ENCODE data around the gene FOXC1. TPM values are rescaled to one million over a fixed set of nuclear protein-coding genes. Genes with fewer than 3 reads are reported as not detected.

Gene FOXC1
- total and polyA plus RNA-seq, 8 donors: 0.25 to 8.3 (median 2.8) TPM

DNA sequence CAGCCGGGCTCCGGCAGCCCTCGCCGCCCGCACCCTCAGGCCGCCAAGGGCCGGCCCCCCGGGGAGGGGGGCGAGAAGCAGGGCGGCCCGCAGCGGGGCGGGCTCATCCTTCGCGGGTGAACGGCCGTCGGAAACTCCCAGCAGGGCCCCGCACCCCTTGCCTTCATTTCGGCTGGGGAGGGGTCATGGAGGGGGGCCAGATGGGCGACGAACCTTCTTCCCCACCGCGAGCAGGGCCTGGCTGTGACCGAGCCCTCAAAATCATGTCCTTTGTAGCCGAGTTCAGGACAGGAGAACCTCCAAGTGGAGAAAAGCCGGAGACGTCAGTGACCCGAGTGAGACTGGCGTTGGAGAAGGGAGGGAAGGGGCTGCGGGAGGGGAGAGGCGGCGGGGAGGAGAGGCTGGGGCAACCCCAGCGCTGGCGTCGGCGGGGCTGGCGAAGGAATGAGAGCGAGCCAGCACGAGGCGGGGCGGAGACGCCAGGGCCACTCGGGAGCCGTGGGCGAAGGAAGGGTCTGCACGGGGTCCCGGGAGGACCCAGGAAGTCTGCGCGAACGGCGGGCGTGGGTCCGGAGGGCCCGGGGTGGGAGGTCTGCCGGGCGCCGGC is 571 bp upstream of the FOXC1 start:
- Histone ChIP-seq H3K36me3 (no peaks in the 10 kb centered on the region), H3K9me3 (peaks cover 0 to 4% (median 0%) of the 10 kb centered on the region in 4 donors), H3K4me1 (peaks cover 48 to 84% (median 74%) of the 10 kb centered on the region in 4 donors), H3K4me3 (peak overlapping the region; percentile 52 to 68 (median 64)), H3K27me3 (peaks cover 56 to 97% (median 90%) of the 10 kb centered on the region in 3 donors), H3K27ac (peak overlapping the region in 4 of 5 donors; percentile 41 to 68 (median 50))
- peak in 1 of 2 donors; percentile 65 for DNase-seq
- WGBS, 5 donors: 1 to 4% (median 2%) methylated on average over 38 to 58 of the region's 58 CpGs
- TF ChIP-seq, protein P1, sequence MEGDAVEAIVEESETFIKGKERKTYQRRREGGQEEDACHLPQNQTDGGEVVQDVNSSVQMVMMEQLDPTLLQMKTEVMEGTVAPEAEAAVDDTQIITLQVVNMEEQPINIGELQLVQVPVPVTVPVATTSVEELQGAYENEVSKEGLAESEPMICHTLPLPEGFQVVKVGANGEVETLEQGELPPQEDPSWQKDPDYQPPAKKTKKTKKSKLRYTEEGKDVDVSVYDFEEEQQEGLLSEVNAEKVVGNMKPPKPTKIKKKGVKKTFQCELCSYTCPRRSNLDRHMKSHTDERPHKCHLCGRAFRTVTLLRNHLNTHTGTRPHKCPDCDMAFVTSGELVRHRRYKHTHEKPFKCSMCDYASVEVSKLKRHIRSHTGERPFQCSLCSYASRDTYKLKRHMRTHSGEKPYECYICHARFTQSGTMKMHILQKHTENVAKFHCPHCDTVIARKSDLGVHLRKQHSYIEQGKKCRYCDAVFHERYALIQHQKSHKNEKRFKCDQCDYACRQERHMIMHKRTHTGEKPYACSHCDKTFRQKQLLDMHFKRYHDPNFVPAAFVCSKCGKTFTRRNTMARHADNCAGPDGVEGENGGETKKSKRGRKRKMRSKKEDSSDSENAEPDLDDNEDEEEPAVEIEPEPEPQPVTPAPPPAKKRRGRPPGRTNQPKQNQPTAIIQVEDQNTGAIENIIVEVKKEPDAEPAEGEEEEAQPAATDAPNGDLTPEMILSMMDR (IDR thresholded peaks at IDR 0.05): no peak
- TF ChIP-seq POLR2AphosphoS5 (IDR thresholded peaks at IDR 0.05) (no peak), EP300 (IDR thresholded peaks at IDR 0.05) (no peak), POLR2A (IDR thresholded peaks at IDR 0.05) (no peak)
- intact Hi-C loops (cut with DNase I; ENCODE audit: low total_unique reads): no loop called here

DNA sequence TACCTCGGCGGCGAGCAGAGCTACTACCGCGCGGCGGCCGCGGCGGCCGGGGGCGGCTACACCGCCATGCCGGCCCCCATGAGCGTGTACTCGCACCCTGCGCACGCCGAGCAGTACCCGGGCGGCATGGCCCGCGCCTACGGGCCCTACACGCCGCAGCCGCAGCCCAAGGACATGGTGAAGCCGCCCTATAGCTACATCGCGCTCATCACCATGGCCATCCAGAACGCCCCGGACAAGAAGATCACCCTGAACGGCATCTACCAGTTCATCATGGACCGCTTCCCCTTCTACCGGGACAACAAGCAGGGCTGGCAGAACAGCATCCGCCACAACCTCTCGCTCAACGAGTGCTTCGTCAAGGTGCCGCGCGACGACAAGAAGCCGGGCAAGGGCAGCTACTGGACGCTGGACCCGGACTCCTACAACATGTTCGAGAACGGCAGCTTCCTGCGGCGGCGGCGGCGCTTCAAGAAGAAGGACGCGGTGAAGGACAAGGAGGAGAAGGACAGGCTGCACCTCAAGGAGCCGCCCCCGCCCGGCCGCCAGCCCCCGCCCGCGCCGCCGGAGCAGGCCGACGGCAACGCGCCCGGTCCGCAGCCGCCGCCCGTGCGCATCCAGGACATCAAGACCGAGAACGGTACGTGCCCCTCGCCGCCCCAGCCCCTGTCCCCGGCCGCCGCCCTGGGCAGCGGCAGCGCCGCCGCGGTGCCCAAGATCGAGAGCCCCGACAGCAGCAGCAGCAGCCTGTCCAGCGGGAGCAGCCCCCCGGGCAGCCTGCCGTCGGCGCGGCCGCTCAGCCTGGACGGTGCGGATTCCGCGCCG is 994 bp downstream of the FOXC1 start:
- H3K4me1 ChIP-seq: peaks cover 40 to 81% (median 71%) of the 10 kb centered on the region in 4 donors
- peak overlapping the region; percentile 52 to 68 (median 64) for H3K4me3 ChIP-seq
- TF ChIP-seq POLR2A (IDR thresholded peaks at IDR 0.05): no peak
- no peak for TF ChIP-seq EP300 (IDR thresholded peaks at IDR 0.05)
- peaks cover 54 to 97% (median 88%) of the 10 kb centered on the region in 3 donors for H3K27me3 ChIP-seq
- peak overlapping the region; percentile 44 to 85 (median 80) for H3K27ac ChIP-seq
- intact Hi-C loops (cut with DNase I; ENCODE audit: low total_unique reads): no loop called here
- WGBS, 5 donors: 2 to 7% (median 3%) methylated on average over 30 to 100 of the region's 101 CpGs
- H3K9me3 ChIP-seq: peaks cover 0 to 4% (median 0%) of the 10 kb centered on the region in 4 donors
- H3K36me3 ChIP-seq: no peaks in the 10 kb centered on the region
- DNase-seq: peak in 1 of 2 donors; percentile 48

DNA sequence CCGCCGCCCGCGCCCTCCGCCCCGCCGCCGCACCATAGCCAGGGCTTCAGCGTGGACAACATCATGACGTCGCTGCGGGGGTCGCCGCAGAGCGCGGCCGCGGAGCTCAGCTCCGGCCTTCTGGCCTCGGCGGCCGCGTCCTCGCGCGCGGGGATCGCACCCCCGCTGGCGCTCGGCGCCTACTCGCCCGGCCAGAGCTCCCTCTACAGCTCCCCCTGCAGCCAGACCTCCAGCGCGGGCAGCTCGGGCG is 1.5 kb downstream of the FOXC1 start:
- peaks cover 49 to 97% (median 83%) of the 10 kb centered on the region in 3 donors for H3K27me3 ChIP-seq
- WGBS, 5 donors: 0 to 4% (median 3%) methylated on average over 13 to 38 of the region's 38 CpGs
- peak overlapping the region; percentile 52 to 68 (median 64) for H3K4me3 ChIP-seq
- no peak for TF ChIP-seq POLR2A (IDR thresholded peaks at IDR 0.05)
- TF ChIP-seq POLR2AphosphoS5 (IDR thresholded peaks at IDR 0.05): no peak
- TF ChIP-seq EP300 (IDR thresholded peaks at IDR 0.05): no peak
- TF ChIP-seq, protein P1 (IDR thresholded peaks at IDR 0.05): no peak
- H3K36me3 ChIP-seq: no peaks in the 10 kb centered on the region
- H3K9me3 ChIP-seq: peaks cover 0 to 4% (median 0%) of the 10 kb centered on the region in 4 donors
- DNase-seq: peak in 1 of 2 donors; percentile 49
- peak overlapping the region in 2 of 5 donors; percentile 83 to 85 for H3K27ac ChIP-seq
- H3K4me1 ChIP-seq: peaks cover 40 to 76% (median 68%) of the 10 kb centered on the region in 4 donors
- intact Hi-C loops (cut with DNase I; ENCODE audit: low total_unique reads): no loop called here

DNA sequence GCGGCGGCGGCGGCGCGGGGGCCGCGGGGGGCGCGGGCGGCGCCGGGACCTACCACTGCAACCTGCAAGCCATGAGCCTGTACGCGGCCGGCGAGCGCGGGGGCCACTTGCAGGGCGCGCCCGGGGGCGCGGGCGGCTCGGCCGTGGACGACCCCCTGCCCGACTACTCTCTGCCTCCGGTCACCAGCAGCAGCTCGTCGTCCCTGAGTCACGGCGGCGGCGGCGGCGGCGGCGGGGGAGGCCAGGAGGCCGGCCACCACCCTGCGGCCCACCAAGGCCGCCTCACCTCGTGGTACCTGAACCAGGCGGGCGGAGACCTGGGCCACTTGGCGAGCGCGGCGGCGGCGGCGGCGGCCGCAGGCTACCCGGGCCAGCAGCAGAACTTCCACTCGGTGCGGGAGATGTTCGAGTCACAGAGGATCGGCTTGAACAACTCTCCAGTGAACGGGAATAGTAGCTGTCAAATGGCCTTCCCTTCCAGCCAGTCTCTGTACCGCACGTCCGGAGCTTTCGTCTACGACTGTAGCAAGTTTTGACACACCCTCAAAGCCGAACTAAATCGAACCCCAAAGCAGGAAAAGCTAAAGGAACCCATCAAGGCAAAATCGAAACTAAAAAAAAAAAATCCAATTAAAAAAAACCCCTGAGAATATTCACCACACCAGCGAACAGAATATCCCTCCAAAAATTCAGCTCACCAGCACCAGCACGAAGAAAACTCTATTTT is 2.0 kb downstream of the FOXC1 start:
- H3K27me3 ChIP-seq: peaks cover 44 to 97% (median 80%) of the 10 kb centered on the region in 3 donors

More for the DNA sequence above, 2.0 kb downstream of the FOXC1 start:
- H3K4me3 ChIP-seq: peak overlapping the region; percentile 52 to 68 (median 64)
- WGBS, 5 donors: 3 to 7% (median 3%) methylated on average over 21 to 65 of the region's 71 CpGs
- DNase-seq: peak in 1 of 2 donors; percentile 60
- peaks cover 0 to 4% (median 0%) of the 10 kb centered on the region in 4 donors for H3K9me3 ChIP-seq
- intact Hi-C loops (cut with DNase I; ENCODE audit: low total_unique reads): no loop called here
- peak overlapping the region in 1 of 5 donors; percentile 42 for H3K27ac ChIP-seq
- H3K36me3 ChIP-seq: no peaks in the 10 kb centered on the region
- peaks cover 40 to 74% (median 65%) of the 10 kb centered on the region in 4 donors for H3K4me1 ChIP-seq
- TF ChIP-seq POLR2AphosphoS5 (IDR thresholded peaks at IDR 0.05): no peak
- TF ChIP-seq POLR2A (IDR thresholded peaks at IDR 0.05): no peak
- TF ChIP-seq EP300 (IDR thresholded peaks at IDR 0.05): no peak
- TF ChIP-seq, protein P1 (IDR thresholded peaks at IDR 0.05): no peak

Data from stomach (tissue), 9 donors.